Right lobe of liver (tissue), 4 donors: Measurements from ENCODE around the gene ITPR1.

Source experiments
- POLR2A ChIP-seq: fragments of 450-650 bp; IDR thresholded peaks from one replicate; pipeline ENCODE4 v1.6.1; 2017; ENCODE audit warnings: antibody characterized with exemption, mild to moderate bottlenecking
- TF ChIP-seq, protein P1 (sequence below), 4 donors: fragments of 200-600 bp in 3 of 4; fragments of 450-650 bp in 1 of 4; IDR thresholded peaks; one replicate each; pipeline versions ENCODE4 v1.5.1 to v1.8.0; 2016 to 2022; ENCODE audit warnings: antibody characterized with exemption in 4 of 4, mild to moderate bottlenecking in 2 of 4
- donor health status: DM: no; HTN: no; CAD: no.
- donor health status: DM: no; HTN: no; CAD: no.
- donor health status: DM: no; HTN: yes; CAD: no.

- TF ChIP-seq POLR2A: no peak
- TF ChIP-seq, protein P1, sequence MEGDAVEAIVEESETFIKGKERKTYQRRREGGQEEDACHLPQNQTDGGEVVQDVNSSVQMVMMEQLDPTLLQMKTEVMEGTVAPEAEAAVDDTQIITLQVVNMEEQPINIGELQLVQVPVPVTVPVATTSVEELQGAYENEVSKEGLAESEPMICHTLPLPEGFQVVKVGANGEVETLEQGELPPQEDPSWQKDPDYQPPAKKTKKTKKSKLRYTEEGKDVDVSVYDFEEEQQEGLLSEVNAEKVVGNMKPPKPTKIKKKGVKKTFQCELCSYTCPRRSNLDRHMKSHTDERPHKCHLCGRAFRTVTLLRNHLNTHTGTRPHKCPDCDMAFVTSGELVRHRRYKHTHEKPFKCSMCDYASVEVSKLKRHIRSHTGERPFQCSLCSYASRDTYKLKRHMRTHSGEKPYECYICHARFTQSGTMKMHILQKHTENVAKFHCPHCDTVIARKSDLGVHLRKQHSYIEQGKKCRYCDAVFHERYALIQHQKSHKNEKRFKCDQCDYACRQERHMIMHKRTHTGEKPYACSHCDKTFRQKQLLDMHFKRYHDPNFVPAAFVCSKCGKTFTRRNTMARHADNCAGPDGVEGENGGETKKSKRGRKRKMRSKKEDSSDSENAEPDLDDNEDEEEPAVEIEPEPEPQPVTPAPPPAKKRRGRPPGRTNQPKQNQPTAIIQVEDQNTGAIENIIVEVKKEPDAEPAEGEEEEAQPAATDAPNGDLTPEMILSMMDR (IDR thresholded peaks at IDR 0.05): no peak
These were observed 372.6 kb downstream of the ITPR1 start for GRCh38 chr3:4865714-4866113.
